Endometrial microvascular endothelial cells (primary cell): ENCODE results near the gene TCF4. TPM values are rescaled to one million over a fixed set of nuclear protein-coding genes. Genes with fewer than 3 reads are reported as not detected.

Experiments
- in situ Hi-C: cut with HindIII; loops from 2 replicates; pipeline ENCODE4 v1.10.0; 2017; ENCODE audit warnings: low sequenced_read_pairs, low pct_unique_long_range_greater_than_20kb; ENCODE audit errors: inconsistent ontology term
- total RNA-seq: library from RNA; depleted of rRNA; stranded (reverse); fragments of >200 nt; gene quantifications from one replicate; pipeline ENCODE4 v1.2.3, GENCODE V29; 2015; ENCODE audit errors: inconsistent ontology term

TCF4 gene
- total RNA-seq, 1 donor from 2014 or later, result 80.0 TPM

GRCh38 chr18:55351241-55351691 is 236.7 kb downstream of the TCF4 start:
- in situ Hi-C loops, result no loop called here

GRCh38 chr18:55349685-55350084 is 238.3 kb downstream of the TCF4 start:
- in situ Hi-C loops, result no loop called here

- in situ Hi-C loops, result no loop called here
Measured at GRCh38 chr18:55346961-55347740, 240.8 kb downstream of the TCF4 start.

GRCh38 chr18:55346387-55346786 is 241.6 kb downstream of the TCF4 start:
- in situ Hi-C loops, result no loop called here

- in situ Hi-C loops, result no loop called here
Measured at GRCh38 chr18:55345103-55345950, 242.7 kb downstream of the TCF4 start.

- in situ Hi-C loops, result no loop called here
Measured at GRCh38 chr18:55343396-55344073, 244.5 kb downstream of the TCF4 start.

- in situ Hi-C loops, result no loop called here
Measured at GRCh38 chr18:55340998-55341397, 247.0 kb downstream of the TCF4 start.

GRCh38 chr18:55339990-55340389 is 248.0 kb downstream of the TCF4 start:
- in situ Hi-C loops, result no loop called here

GRCh38 chr18:55338978-55339650 is 248.9 kb downstream of the TCF4 start:
- in situ Hi-C loops, result no loop called here

GRCh38 chr18:55337908-55338521 is 250.0 kb downstream of the TCF4 start:
- in situ Hi-C loops, result no loop called here

- in situ Hi-C loops, result no loop called here
Measured at GRCh38 chr18:55337138-55337537, 250.9 kb downstream of the TCF4 start.

GRCh38 chr18:55336438-55337100 is 251.4 kb downstream of the TCF4 start:
- in situ Hi-C loops, result no loop called here

- in situ Hi-C loops, result no loop called here
Measured at GRCh38 chr18:55334875-55335274, 253.1 kb downstream of the TCF4 start.

- in situ Hi-C loops, result no loop called here
Measured at GRCh38 chr18:55331301-55331700, 256.7 kb downstream of the TCF4 start.

GRCh38 chr18:55328301-55328700 is 259.7 kb downstream of the TCF4 start:
- in situ Hi-C loops, result no loop called here

GRCh38 chr18:55327454-55327853 is 260.5 kb downstream of the TCF4 start:
- in situ Hi-C loops, result no loop called here

- in situ Hi-C loops, result no loop called here
Measured at GRCh38 chr18:55326134-55326533, 261.9 kb downstream of the TCF4 start.

- in situ Hi-C loops, result loop anchor here (25.0 kb wide), 2 partner anchors 463 to 763 kb away; no protein-coding TSS in a partner anchor
Measured at GRCh38 chr18:55324166-55324565, 263.8 kb downstream of the TCF4 start.
